ENCODE results near the gene IL1RN.

GRCh38 chr2:113098532-113098931 is 28.9 kb upstream of the IL1RN start:
- TF ChIP-seq, protein P1, sequence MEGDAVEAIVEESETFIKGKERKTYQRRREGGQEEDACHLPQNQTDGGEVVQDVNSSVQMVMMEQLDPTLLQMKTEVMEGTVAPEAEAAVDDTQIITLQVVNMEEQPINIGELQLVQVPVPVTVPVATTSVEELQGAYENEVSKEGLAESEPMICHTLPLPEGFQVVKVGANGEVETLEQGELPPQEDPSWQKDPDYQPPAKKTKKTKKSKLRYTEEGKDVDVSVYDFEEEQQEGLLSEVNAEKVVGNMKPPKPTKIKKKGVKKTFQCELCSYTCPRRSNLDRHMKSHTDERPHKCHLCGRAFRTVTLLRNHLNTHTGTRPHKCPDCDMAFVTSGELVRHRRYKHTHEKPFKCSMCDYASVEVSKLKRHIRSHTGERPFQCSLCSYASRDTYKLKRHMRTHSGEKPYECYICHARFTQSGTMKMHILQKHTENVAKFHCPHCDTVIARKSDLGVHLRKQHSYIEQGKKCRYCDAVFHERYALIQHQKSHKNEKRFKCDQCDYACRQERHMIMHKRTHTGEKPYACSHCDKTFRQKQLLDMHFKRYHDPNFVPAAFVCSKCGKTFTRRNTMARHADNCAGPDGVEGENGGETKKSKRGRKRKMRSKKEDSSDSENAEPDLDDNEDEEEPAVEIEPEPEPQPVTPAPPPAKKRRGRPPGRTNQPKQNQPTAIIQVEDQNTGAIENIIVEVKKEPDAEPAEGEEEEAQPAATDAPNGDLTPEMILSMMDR (IDR thresholded peaks at IDR 0.05), result no peak
- no peak for TF ChIP-seq EP300 (IDR thresholded peaks at IDR 0.05)
- no peak for TF ChIP-seq POLR2AphosphoS5 (IDR thresholded peaks at IDR 0.05)
